HepG2 (cell line): Measurements from ENCODE around the gene TCEANC2. TPM values are rescaled to one million over a fixed set of nuclear protein-coding genes. Genes with fewer than 3 reads are reported as not detected.
A peak's percentile ranks its signal among the peaks of the same experiment; 100 is the strongest.

Experiments used
- CBX5 ChIP-seq: sonication (generic); formaldehyde crosslinking; IDR thresholded peaks from 2 replicates; pipeline ENCODE4 v1.4.0; 2020; ENCODE audit warnings: missing genetic modification reagents, borderline replicate concordance
- CTCF ChIP-seq: sonication (generic); formaldehyde crosslinking; IDR thresholded peaks from 2 replicates; pipeline ENCODE4 v1.5.0; 2020; ENCODE audit warnings: mild to moderate bottlenecking, missing genetic modification reagents, moderate library complexity
- DZIP1 ChIP-seq: sonication (generic); formaldehyde crosslinking; IDR thresholded peaks from 2 replicates; pipeline ENCODE4 v1.5.0; 2020; ENCODE audit warnings: mild to moderate bottlenecking, missing genetic modification reagents
- ELF3 ChIP-seq: IDR thresholded peaks from 2 replicates; pipeline ENCODE4 v1.6.1; 2016; ENCODE audit warnings: missing genetic modification reagents, missing compliant biosample characterization
- ERF ChIP-seq: IDR thresholded peaks from 2 replicates; pipeline ENCODE4 v1.6.1; 2018; ENCODE audit warnings: missing biosample characterization, missing genetic modification reagents
- FOSL2 ChIP-seq: sonication (generic); formaldehyde crosslinking; IDR thresholded peaks from 2 replicates; pipeline ENCODE4 v1.4.0; 2020; ENCODE audit warnings: missing genetic modification reagents
- LCORL ChIP-seq, 2 experiments: fragments of 450-650 bp in 1 of 2; sonication (generic) in 1 of 2; formaldehyde crosslinking in 1 of 2; IDR thresholded peaks; 2 replicates each; pipeline versions ENCODE4 v1.5.0 to v1.6.1; 2017 to 2020; ENCODE audit warnings: antibody characterized with exemption in 1 of 2, missing genetic modification reagents in 1 of 2
- MIER3 ChIP-seq: IDR thresholded peaks from 2 replicates; pipeline ENCODE4 v1.6.1; 2016; ENCODE audit warnings: missing compliant biosample characterization, borderline replicate concordance
- NFKBIZ ChIP-seq: IDR thresholded peaks from 2 replicates; pipeline ENCODE4 v1.6.1; 2018; ENCODE audit warnings: missing genetic modification reagents, missing compliant biosample characterization
- POGK ChIP-seq: sonication (generic); formaldehyde crosslinking; conservative IDR thresholded peaks from 2 replicates; pipeline ENCODE4 v1.8.0; 2022; ENCODE audit warnings: mild to moderate bottlenecking, moderate library complexity, missing genetic modification reagents
- RARA ChIP-seq: IDR thresholded peaks from 2 replicates; pipeline ENCODE4 v1.6.1; 2016; ENCODE audit warnings: missing genetic modification reagents, missing compliant biosample characterization
- RBM39 ChIP-seq: fragments of 200-400 bp; formaldehyde crosslinking; IDR thresholded peaks from one replicate; pipeline ENCODE4 v1.6.1; 2018; ENCODE audit warnings: antibody characterized with exemption, mild to moderate bottlenecking, low read depth, low read length; ENCODE audit not compliant: poor library complexity, severe bottlenecking
- SAP130 ChIP-seq: IDR thresholded peaks from 2 replicates; pipeline ENCODE4 v1.6.1; 2016; ENCODE audit warnings: low read depth
- SOX5 ChIP-seq: IDR thresholded peaks from 2 replicates; pipeline ENCODE4 v1.6.1; 2016; ENCODE audit warnings: borderline replicate concordance
- TAF1 ChIP-seq: sonication (generic); formaldehyde crosslinking; IDR thresholded peaks from 2 replicates; pipeline ENCODE4 v1.4.0; 2020; ENCODE audit warnings: missing genetic modification reagents
- TARDBP ChIP-seq: sonication (generic); formaldehyde crosslinking; IDR thresholded peaks from 2 replicates; pipeline ENCODE4 v1.8.0; 2022; ENCODE audit warnings: mild to moderate bottlenecking, missing genetic modification reagents
- XRCC5 ChIP-seq: fragments of 200-400 bp; formaldehyde crosslinking; optimal IDR thresholded peaks from 2 replicates; pipeline ENCODE3; 2017; ENCODE audit warnings: mild to moderate bottlenecking, low read length
- ZGPAT ChIP-seq: IDR thresholded peaks from 2 replicates; pipeline ENCODE4 v1.6.1; 2016; ENCODE audit warnings: mild to moderate bottlenecking
- ZNF292 ChIP-seq: sonication (generic); formaldehyde crosslinking; IDR thresholded peaks from 2 replicates; pipeline ENCODE4 v1.8.1; 2022; ENCODE audit warnings: mild to moderate bottlenecking, low read depth, missing genetic modification reagents, borderline replicate concordance
- ZNF296 ChIP-seq: sonication (generic); formaldehyde crosslinking; conservative IDR thresholded peaks from 2 replicates; pipeline ENCODE4 v1.5.0; 2020; ENCODE audit warnings: mild to moderate bottlenecking, missing genetic modification reagents
- ZNF329 ChIP-seq: sonication (generic); formaldehyde crosslinking; IDR thresholded peaks from 2 replicates; pipeline ENCODE4 v1.9.0; 2021; ENCODE audit warnings: low read depth, mild to moderate bottlenecking, missing genetic modification reagents
- ZNF792 ChIP-seq: IDR thresholded peaks from 2 replicates; pipeline ENCODE4 v1.6.1; 2016
- ZSCAN25 ChIP-seq: sonication (generic); formaldehyde crosslinking; IDR thresholded peaks from 2 replicates; pipeline ENCODE4 v1.8.0; 2022; ENCODE audit warnings: mild to moderate bottlenecking, missing genetic modification reagents
- polyA plus RNA-seq, 8 experiments: library from polyadenylated mRNA; depleted of rRNA in 3 of 8; stranded (reverse) in 7 of 8; unstranded in 1 of 8; fragments of >200 nt; fragmentation: Illumina TruSeq in 4 of 8; extraction: Trizol in 4 of 8; gene quantifications; 2 replicates each; pipeline versions ENCODE4 v1.2.1 to v1.2.3, GENCODE V29; 2011 to 2016; ENCODE audit warnings: low read depth in 4 of 8, missing spikeins in 1 of 8, mixed read lengths in 1 of 8; ENCODE audit not compliant: insufficient read depth in 1 of 8
- total RNA-seq, 5 experiments: library from RNA; depleted of rRNA; stranded (reverse); fragments of >200 nt; fragmentation: Illumina TruSeq; extraction: Trizol; gene quantifications; 2 replicates each; pipeline ENCODE4 v1.2.3, GENCODE V29; 2016; ENCODE audit warnings: low read depth in 1 of 5

Gene TCEANC2
- total and polyA plus RNA-seq, 2 of the 13 experiments (the other 11 are each of a cell fraction or from before 2014, with no cell fraction given): 3.8 to 5.0 TPM

DNA sequence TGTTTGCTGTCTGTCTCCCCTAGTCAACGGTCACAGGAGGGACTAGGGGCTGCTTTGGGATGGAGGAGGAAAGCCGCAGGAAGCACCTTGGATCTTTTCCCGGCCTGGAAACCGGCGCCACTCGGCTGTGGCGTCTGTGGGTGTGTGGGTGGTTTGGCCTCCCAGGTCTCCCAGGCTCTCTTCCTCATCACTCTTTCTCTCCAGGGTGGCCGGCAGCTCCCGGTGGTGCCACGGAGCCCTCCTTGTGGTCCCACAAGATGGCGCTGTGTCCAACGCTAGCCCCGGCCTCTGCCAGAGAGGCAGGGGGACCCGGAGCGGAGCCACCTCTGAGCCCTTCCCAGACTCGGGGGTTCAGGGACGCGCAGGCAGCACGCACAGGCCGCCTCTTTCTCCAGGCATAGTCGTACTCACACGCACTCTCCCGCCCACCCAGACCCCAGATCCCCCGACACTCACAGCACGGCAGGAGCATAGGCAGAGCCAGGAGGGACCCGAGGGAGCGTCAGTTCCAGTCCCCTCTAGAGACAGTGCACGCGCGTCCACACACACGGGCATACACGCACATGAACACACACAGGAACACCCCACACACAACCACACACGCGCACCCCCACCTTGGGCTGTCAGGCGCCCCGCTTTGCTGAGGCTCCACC, 68.2 kb downstream of the TCEANC2 start (continued):
- peak; percentile 72 for TF ChIP-seq XRCC5
- no peak for TF ChIP-seq LCORL (IDR thresholded peaks at IDR 0.05)
- TF ChIP-seq LCORL (CRISPR knock-in tag; IDR thresholded peaks at IDR 0.05): peak; percentile 52; the same call in 1 of the 2 replicates
- TF ChIP-seq DZIP1 (CRISPR knock-in tag): peak; percentile 47; the same call in 1 of the 2 replicates
- peak; percentile 47; the same call in 1 of the 2 replicates for TF ChIP-seq ZSCAN25 (CRISPR knock-in tag)
- TF ChIP-seq CBX5 (CRISPR knock-in tag): 0 out of 2 replicates have a peak, but pooled peaks have one; percentile 31
- peak; percentile 14; the same call in 1 of the 2 replicates for TF ChIP-seq TAF1 (CRISPR knock-in tag)
- TF ChIP-seq CTCF (CRISPR knock-in tag): peak; percentile 97
- TF ChIP-seq POGK (CRISPR knock-in tag): peak; percentile 54; the same call in 1 of the 2 replicates
- no peak for TF ChIP-seq ZNF329 (CRISPR knock-in tag)
- peak; percentile 53; the same call in 1 of the 2 replicates for TF ChIP-seq ZNF792 (CRISPR knock-in tag)
- no peak for TF ChIP-seq RBM39
- peak; percentile 22; the same call in 1 of the 2 replicates for TF ChIP-seq TARDBP (CRISPR knock-in tag)
- TF ChIP-seq MIER3: no peak
- peak; percentile 37; the same call in 1 of the 2 replicates for TF ChIP-seq SAP130 (CRISPR knock-in tag)
- no peak for TF ChIP-seq FOSL2 (CRISPR knock-in tag)
- TF ChIP-seq ERF (CRISPR knock-in tag): peak; percentile 60; the same call in 1 of the 2 replicates
- no peak for TF ChIP-seq RARA (CRISPR knock-in tag)
- TF ChIP-seq SOX5 (CRISPR knock-in tag): 0 out of 2 replicates have a peak, but pooled peaks have one; percentile 17
- TF ChIP-seq NFKBIZ (CRISPR knock-in tag): 0 out of 2 replicates have a peak, but pooled peaks have one; percentile 18
- TF ChIP-seq ZGPAT (CRISPR knock-in tag): 0 out of 2 replicates have a peak, but pooled peaks have one; percentile 29
- TF ChIP-seq ZNF296 (CRISPR knock-in tag): 0 out of 2 replicates have a peak, but pooled peaks have one; percentile 30
- peak; percentile 17; the same call in 1 of the 2 replicates for TF ChIP-seq ELF3 (CRISPR knock-in tag)
- TF ChIP-seq ZNF292 (CRISPR knock-in tag): peak; percentile 73; the same call in 1 of the 2 replicates
